HG03354 (cell line): ENCODE results near the gene IFNA1.
A peak's percentile ranks its signal among the peaks of the same experiment; 100 is the strongest.
"Not testable (repeated sequence)": the region's sequence is repeated elsewhere in the genome, so short reads cannot be mapped to it uniquely, and the experiment has no call there.

Experiments
- ATAC-seq: cut with Tn5 transposase; IDR thresholded peaks from one replicate; pipeline ENCODE4 v1.9.1; 2021; ENCODE audit warnings: mild to moderate bottlenecking; ENCODE audit not compliant: unreplicated experiment, poor library complexity, severe bottlenecking

IFNA1 gene

GRCh38 chr9:21435015-21435383 lies 5.2 kb upstream of the IFNA1 start:
- not testable (repeated sequence) for ATAC-seq

- peak; percentile 93 for ATAC-seq
Observed at GRCh38 chr9:21443849-21444625, 3.8 kb downstream of the IFNA1 start.

GRCh38 chr9:21449312-21449711 lies 9.1 kb downstream of the IFNA1 start:
- not testable (repeated sequence) for ATAC-seq

GRCh38 chr9:21450733-21451394 lies 10.6 kb downstream of the IFNA1 start:
- no peak for ATAC-seq

GRCh38 chr9:21452681-21453080 lies 12.4 kb downstream of the IFNA1 start:
- ATAC-seq: no peak

GRCh38 chr9:21454149-21454548 lies 13.9 kb downstream of the IFNA1 start:
- ATAC-seq: no peak

GRCh38 chr9:21455320-21455719 lies 15.1 kb downstream of the IFNA1 start:
- peak; percentile 93 for ATAC-seq

GRCh38 chr9:21461377-21461776 lies 21.1 kb downstream of the IFNA1 start:
- no peak for ATAC-seq

GRCh38 chr9:21465138-21465537 lies 24.9 kb downstream of the IFNA1 start:
- ATAC-seq: no peak

GRCh38 chr9:21465859-21466518 lies 25.8 kb downstream of the IFNA1 start:
- ATAC-seq: peak; percentile 85

- no peak for ATAC-seq
Observed at GRCh38 chr9:21470126-21470525, 29.9 kb downstream of the IFNA1 start.

GRCh38 chr9:21473236-21473635 lies 33.0 kb downstream of the IFNA1 start:
- ATAC-seq: no peak

GRCh38 chr9:21477466-21477865 lies 37.2 kb downstream of the IFNA1 start:
- ATAC-seq: no peak

- no peak for ATAC-seq
Observed at GRCh38 chr9:21479152-21479702, 39.0 kb downstream of the IFNA1 start.

- no peak for ATAC-seq
Observed at GRCh38 chr9:21481470-21482056, 41.3 kb downstream of the IFNA1 start.

GRCh38 chr9:21482213-21482612 lies 42.0 kb downstream of the IFNA1 start, which contains the start of gene IFNE:
Gene IFNE, minus strand, starts transcription at chr9:21482313. Its CDS starts 619 bp downstream, at chr9:21481694.
- ATAC-seq: no peak
